CD8-positive, alpha-beta memory T cell (primary cell): ENCODE results near the gene SLC22A23. TPM values are rescaled to one million over a fixed set of nuclear protein-coding genes. Genes with fewer than 3 reads are reported as not detected.
A peak's percentile ranks its signal among the peaks of the same experiment; 100 is the strongest.

Experiments used
- CTCF ChIA-PET: fragments of 350-600 bp; sonication (Branson Sonifier 250); formaldehyde crosslinking; loops from one replicate; lab custom pipeline; 2021; ENCODE audit warnings: antibody characterized with exemption; lab: Charles Lee
- POLR2A ChIA-PET: fragments of 350-600 bp; sonication (Branson Sonifier 250); formaldehyde crosslinking; loops from one replicate; lab custom pipeline; 2021; ENCODE audit warnings: antibody characterized with exemption; lab: Charles Lee
- DNase-seq, 5 donors: peaks; one replicate each; pipeline versions ENCODE4 v3.0.0 to v3.0.0-alpha.2; 2020 to 2022; ENCODE audit warnings: mixed read lengths in 1 of 5
- H3K27ac ChIP-seq: one replicate; pipeline ENCODE4 v1.7.0; 2013; ENCODE audit warnings: low read depth, mild to moderate bottlenecking, low read length, moderate library complexity
- H3K27me3 ChIP-seq: 2 replicates; pipeline ENCODE4 v1.7.0; 2013; ENCODE audit warnings: low read length, mild to moderate bottlenecking; ENCODE audit not compliant: insufficient read depth, poor library complexity, severe bottlenecking
- H3K36me3 ChIP-seq: 2 replicates; pipeline ENCODE4 v1.7.0; 2013; ENCODE audit warnings: mild to moderate bottlenecking, low read length, moderate library complexity; ENCODE audit not compliant: insufficient read depth
- H3K4me1 ChIP-seq: 2 replicates; pipeline ENCODE4 v1.7.0; 2013; ENCODE audit warnings: mild to moderate bottlenecking, low read length, moderate library complexity; ENCODE audit not compliant: insufficient read depth
- H3K4me3 ChIP-seq: 2 replicates; pipeline ENCODE4 v1.7.0; 2013; ENCODE audit warnings: mild to moderate bottlenecking, low read length
- H3K9me3 ChIP-seq: 2 replicates; pipeline ENCODE4 v1.7.0; 2013; ENCODE audit warnings: mild to moderate bottlenecking, low read length
- H3K27ac Mint-ChIP-seq, 8 donors: one replicate each; pipeline ENCODE4 v1.8.0; 2020 to 2021; ENCODE audit warnings: mixed read lengths in 8 of 8, mild to moderate bottlenecking in 6 of 8, inconsistent platforms in 3 of 8, moderate library complexity in 3 of 8
- H3K27me3 Mint-ChIP-seq, 2 donors: one replicate each; pipeline ENCODE4 v1.8.0; 2020 to 2021; ENCODE audit warnings: mixed read lengths in 2 of 2, mild to moderate bottlenecking in 1 of 2, moderate library complexity in 1 of 2
- H3K36me3 Mint-ChIP-seq, 3 donors: one replicate each; pipeline ENCODE4 v1.8.0; 2020 to 2021; ENCODE audit warnings: mixed read lengths in 3 of 3, inconsistent platforms in 1 of 3, mild to moderate bottlenecking in 1 of 3
- H3K4me1 Mint-ChIP-seq, 3 donors: one replicate each; pipeline ENCODE4 v1.8.0; 2020 to 2021; ENCODE audit warnings: mixed read lengths in 3 of 3, inconsistent platforms in 1 of 3, mild to moderate bottlenecking in 1 of 3
- H3K4me3 Mint-ChIP-seq, 7 donors: one replicate each; pipeline ENCODE4 v1.8.0; 2020 to 2021; ENCODE audit warnings: mixed read lengths in 7 of 7, mild to moderate bottlenecking in 6 of 7, moderate library complexity in 4 of 7, inconsistent platforms in 2 of 7
- H3K9me3 Mint-ChIP-seq, 5 donors: one replicate each; pipeline ENCODE4 v1.8.0; 2020 to 2022; ENCODE audit warnings: mixed read lengths in 5 of 5, mild to moderate bottlenecking in 3 of 5, moderate library complexity in 2 of 5, inconsistent platforms in 1 of 5
- polyA plus RNA-seq: library from polyadenylated mRNA; unstranded; fragments of 300-500 nt; fragmentation: Illumina TruSeq; gene quantifications from one replicate; pipeline ENCODE4 v1.2.3, GENCODE V29; 2021
- total RNA-seq, 2 experiments: library from RNA; stranded (reverse); gene quantifications; one replicate each; pipeline ENCODE4 v1.2.3, GENCODE V29; 2021

Gene SLC22A23
- total and polyA plus RNA-seq, 3 experiments from 2014 or later, result 0.39 to 0.78 (median 0.47) TPM

DNA sequence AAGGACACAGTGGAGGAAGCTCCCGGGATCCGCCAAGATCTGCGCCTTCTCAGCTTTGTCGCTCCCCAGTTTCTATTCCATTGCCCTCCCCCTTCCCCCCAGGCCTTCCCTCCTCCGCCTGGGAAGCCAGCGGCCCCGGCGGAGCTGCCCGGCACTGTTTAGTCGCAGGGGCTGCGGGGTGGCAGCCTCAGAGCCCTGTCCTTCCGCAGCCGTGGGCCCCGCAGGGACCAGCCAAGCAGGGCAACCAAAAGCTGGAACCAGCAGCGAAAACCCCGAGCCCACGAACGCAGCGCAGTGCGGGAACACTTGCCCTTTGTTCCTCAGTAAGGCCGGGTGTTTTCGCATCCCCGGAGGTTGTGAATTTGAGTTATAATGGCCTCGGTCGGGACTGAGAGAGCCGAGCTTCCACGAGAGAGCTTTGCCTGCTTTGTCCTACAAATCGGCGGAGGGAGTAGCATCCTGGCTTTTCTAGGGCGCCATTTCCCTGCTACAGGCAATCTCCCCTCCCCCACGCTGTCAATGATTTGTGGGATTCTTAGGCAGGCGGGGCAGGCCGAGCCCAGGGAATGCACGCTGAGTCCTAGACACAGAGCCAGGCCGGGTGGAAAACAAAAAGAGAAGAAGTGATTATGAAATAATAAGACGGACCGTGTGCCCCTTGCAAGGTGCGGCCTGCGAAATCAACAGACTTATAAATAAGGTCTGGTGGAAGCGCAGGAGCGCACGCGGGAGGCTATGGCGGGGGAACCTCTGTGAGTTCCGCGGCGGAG, 225.4 kb downstream of the SLC22A23 start:
- Mint-ChIP-seq H3K36me3 (no peaks in the 10 kb centered on the region), H3K27me3 (peaks cover 85 to 87% of the 10 kb centered on the region in 2 donors), H3K4me3 (peak overlapping the region; percentile 46 to 86 (median 57)), H3K27ac (peak overlapping the region in 2 of 8 donors; percentile 22 to 36), H3K9me3 (peaks cover 0 to 3% (median 0%) of the 10 kb centered on the region in 5 donors), H3K4me1 (peaks cover 37 to 52% (median 50%) of the 10 kb centered on the region in 3 donors)
- H3K9me3 ChIP-seq, result no peaks in the 10 kb centered on the region
- H3K27me3 ChIP-seq, result peaks cover 69% of the 10 kb centered on the region
- H3K27ac ChIP-seq, result no peak overlapping the region
- H3K36me3 ChIP-seq, result no peaks in the 10 kb centered on the region
- H3K4me1 ChIP-seq, result peaks cover 57% of the 10 kb centered on the region
- CTCF ChIA-PET, result interaction anchor here (0.8 to 1.4 kb wide), 3 partner anchors 19 to 23 kb away, joined by 3 to 6 read pairs (median 3); no protein-coding TSS in a partner anchor
- peak in 1 of 5 donors; percentile 11 for DNase-seq
- peak overlapping the region; percentile 49 for H3K4me3 ChIP-seq
- POLR2A ChIA-PET, result no interaction called here

- peak in 1 of 5 donors; percentile 15 for DNase-seq
Observed at GRCh38 chr6:3230900-3231246, 226.0 kb downstream of the SLC22A23 start.

GRCh38 chr6:3230256-3230882, 226.5 kb downstream of the SLC22A23 start:
- Histone ChIP-seq H3K9me3 (no peaks in the 10 kb centered on the region), H3K27ac (no peak overlapping the region), H3K4me3 (no peak overlapping the region), H3K36me3 (no peaks in the 10 kb centered on the region), H3K27me3 (peaks cover 70% of the 10 kb centered on the region), H3K4me1 (peaks cover 58% of the 10 kb centered on the region)
- H3K27ac Mint-ChIP-seq, result peak overlapping the region in 1 of 8 donors; percentile 22
- peak overlapping the region; percentile 57 to 96 (median 90) for H3K4me3 Mint-ChIP-seq
- H3K27me3 Mint-ChIP-seq, result peaks cover 83 to 87% of the 10 kb centered on the region in 2 donors
- ChIA-PET CTCF (interaction anchor here (0.6 to 1.4 kb wide), 7 partner anchors 17 to 1594 kb away, joined by 3 to 6 read pairs (median 3); no protein-coding TSS in a partner anchor), POLR2A (interaction anchor here (0.6 kb wide), 1 partner anchor 11 kb away, joined by 3 read pairs; no protein-coding TSS in a partner anchor)
- peaks cover 0 to 3% (median 0%) of the 10 kb centered on the region in 5 donors for H3K9me3 Mint-ChIP-seq
- H3K4me1 Mint-ChIP-seq, result peaks cover 37 to 53% (median 52%) of the 10 kb centered on the region in 3 donors
- no peaks in the 10 kb centered on the region for H3K36me3 Mint-ChIP-seq
- DNase-seq, result no peak

More at GRCh38 chr6:3230900-3231246, 226.0 kb downstream of the SLC22A23 start:
- no peaks in the 10 kb centered on the region for H3K36me3 ChIP-seq
- peaks cover 58% of the 10 kb centered on the region for H3K4me1 ChIP-seq
- Mint-ChIP-seq H3K36me3 (no peaks in the 10 kb centered on the region), H3K4me3 (peak overlapping the region; percentile 34 to 84 (median 57)), H3K4me1 (peaks cover 37 to 53% (median 52%) of the 10 kb centered on the region in 3 donors), H3K27ac (peak overlapping the region in 2 of 8 donors; percentile 22 to 78), H3K9me3 (peaks cover 0 to 3% (median 0%) of the 10 kb centered on the region in 5 donors), H3K27me3 (peaks cover 85 to 88% of the 10 kb centered on the region in 2 donors)
- ChIA-PET CTCF (interaction anchor here (0.6 to 1.4 kb wide), 3 partner anchors 19 to 1594 kb away, joined by 3 to 6 read pairs (median 3); no protein-coding TSS in a partner anchor), POLR2A (interaction anchor here (0.6 kb wide), 1 partner anchor 11 kb away, joined by 3 read pairs; no protein-coding TSS in a partner anchor)
- no peak overlapping the region for H3K4me3 ChIP-seq
- no peak overlapping the region for H3K27ac ChIP-seq
- no peaks in the 10 kb centered on the region for H3K9me3 ChIP-seq
- H3K27me3 ChIP-seq, result peaks cover 72% of the 10 kb centered on the region

GRCh38 chr6:3229566-3230178, 227.2 kb downstream of the SLC22A23 start:
- ChIA-PET POLR2A (no interaction called here), CTCF (interaction anchor here (0.7 to 1.4 kb wide), 5 partner anchors 18 to 103 kb away, joined by 3 to 6 read pairs (median 3); no protein-coding TSS in a partner anchor)
- H3K27me3 Mint-ChIP-seq, result peaks cover 80 to 85% of the 10 kb centered on the region in 2 donors
- H3K4me1 ChIP-seq, result peaks cover 58% of the 10 kb centered on the region
- H3K9me3 Mint-ChIP-seq, result peaks cover 0 to 3% (median 0%) of the 10 kb centered on the region in 5 donors
- peaks cover 70% of the 10 kb centered on the region for H3K27me3 ChIP-seq
- H3K27ac ChIP-seq, result no peak overlapping the region
- no peak overlapping the region for H3K27ac Mint-ChIP-seq
- no peaks in the 10 kb centered on the region for H3K9me3 ChIP-seq
- H3K36me3 ChIP-seq, result no peaks in the 10 kb centered on the region
- peak in 2 of 5 donors; percentile 10 to 23 for DNase-seq
- peaks cover 37 to 53% (median 52%) of the 10 kb centered on the region in 3 donors for H3K4me1 Mint-ChIP-seq
- peak overlapping the region; percentile 56 to 96 (median 90) for H3K4me3 Mint-ChIP-seq
- H3K36me3 Mint-ChIP-seq, result no peaks in the 10 kb centered on the region
- peak overlapping the region; percentile 59 for H3K4me3 ChIP-seq

DNA sequence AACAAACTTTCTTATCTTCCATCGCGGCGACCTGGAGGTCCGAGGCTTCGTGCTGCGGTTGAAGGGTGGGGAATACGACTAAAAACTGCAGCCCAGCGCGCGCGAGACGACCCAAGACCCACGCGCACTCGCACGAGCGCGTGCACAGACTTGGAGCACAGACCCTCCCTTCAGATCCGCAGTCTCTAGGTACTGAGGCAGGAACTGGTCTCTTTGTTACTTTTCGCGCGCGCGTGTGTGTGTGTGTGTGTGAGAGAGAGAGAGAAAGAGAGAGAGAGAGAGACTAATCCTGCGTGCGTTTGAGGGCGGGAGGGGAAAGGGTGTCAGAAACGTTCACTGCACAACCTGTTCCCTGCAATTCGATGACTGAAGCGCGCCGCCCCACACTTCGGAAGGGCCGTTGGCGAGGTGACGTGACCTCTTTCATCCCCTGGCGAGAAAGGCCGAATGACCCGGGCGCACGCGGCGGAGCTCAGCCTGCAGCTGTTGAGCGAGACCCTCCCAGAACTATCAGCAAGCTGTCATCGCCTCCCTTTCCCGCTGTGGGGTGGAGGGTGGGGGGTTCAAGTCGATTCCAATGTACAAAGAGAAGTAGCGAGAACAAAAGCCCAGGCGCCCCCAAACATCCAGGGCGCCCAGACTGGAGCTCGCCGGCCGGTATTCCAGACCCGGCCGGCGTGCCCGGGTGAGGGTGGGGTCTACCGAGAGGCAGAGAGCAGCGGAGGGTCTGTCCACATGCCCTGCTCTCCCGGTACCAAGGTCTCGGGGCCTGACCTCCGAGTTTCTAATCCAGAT, 227.9 kb downstream of the SLC22A23 start:
- peak in 4 of 5 donors; percentile 18 to 72 (median 48) for DNase-seq
- H3K36me3 Mint-ChIP-seq, result no peaks in the 10 kb centered on the region
- H3K27me3 ChIP-seq, result peaks cover 70% of the 10 kb centered on the region

GRCh38 chr6:3228046-3228671, 228.7 kb downstream of the SLC22A23 start:
- Mint-ChIP-seq H3K27me3 (peaks cover 72 to 74% of the 10 kb centered on the region in 2 donors), H3K4me1 (peaks cover 37 to 53% (median 52%) of the 10 kb centered on the region in 3 donors), H3K27ac (no peak overlapping the region), H3K9me3 (peaks cover 0 to 3% (median 0%) of the 10 kb centered on the region in 5 donors), H3K4me3 (peak overlapping the region in 6 of 7 donors; percentile 62 to 96 (median 76)), H3K36me3 (no peaks in the 10 kb centered on the region)
- Histone ChIP-seq H3K36me3 (no peaks in the 10 kb centered on the region), H3K27me3 (peaks cover 67% of the 10 kb centered on the region), H3K9me3 (no peaks in the 10 kb centered on the region), H3K27ac (no peak overlapping the region), H3K4me3 (peak overlapping the region; percentile 32), H3K4me1 (peaks cover 58% of the 10 kb centered on the region)
- peak in 1 of 5 donors; percentile 22 for DNase-seq
- POLR2A ChIA-PET, result no interaction called here
- CTCF ChIA-PET, result no interaction called here

More for the DNA sequence above, 227.9 kb downstream of the SLC22A23 start:
- no peak overlapping the region for H3K27ac ChIP-seq
- POLR2A ChIA-PET, result no interaction called here
- no peaks in the 10 kb centered on the region for H3K36me3 ChIP-seq
- H3K4me3 ChIP-seq, result peak overlapping the region; percentile 59
- peaks cover 74 to 82% of the 10 kb centered on the region in 2 donors for H3K27me3 Mint-ChIP-seq
- CTCF ChIA-PET, result interaction anchor here (0.9 to 1.4 kb wide), 4 partner anchors 19 to 103 kb away, joined by 3 to 6 read pairs (median 4); no protein-coding TSS in a partner anchor
- H3K9me3 Mint-ChIP-seq, result peaks cover 0 to 3% (median 0%) of the 10 kb centered on the region in 5 donors
- no peaks in the 10 kb centered on the region for H3K9me3 ChIP-seq
- H3K4me3 Mint-ChIP-seq, result peak overlapping the region; percentile 67 to 96 (median 90)
- H3K4me1 ChIP-seq, result peaks cover 58% of the 10 kb centered on the region
- peak overlapping the region in 7 of 8 donors; percentile 30 to 85 (median 58) for H3K27ac Mint-ChIP-seq
- H3K4me1 Mint-ChIP-seq, result peaks cover 37 to 53% (median 52%) of the 10 kb centered on the region in 3 donors
